SK-N-MC (cell line): ENCODE data around the gene ADAM11.

Experiments
- EZH2 ChIP-seq: fragments of 200-600 bp; sonication (generic); IDR thresholded peaks from one replicate; pipeline ENCODE4 v1.6.1; 2017; ENCODE audit warnings: antibody characterized with exemption
- FOXP2 ChIP-seq: optimal IDR thresholded peaks from 2 replicates; pipeline ENCODE3; 2011; ENCODE audit warnings: mild to moderate bottlenecking, moderate library complexity; ENCODE audit not compliant: insufficient read depth; ENCODE audit errors: extremely low read length, control extremely low read depth
- POLR2AphosphoS5 ChIP-seq: IDR thresholded peaks from 2 replicates; pipeline ENCODE4 v1.6.1; 2012; ENCODE audit warnings: mild to moderate bottlenecking, low read depth, low read length, borderline replicate concordance

DNA sequence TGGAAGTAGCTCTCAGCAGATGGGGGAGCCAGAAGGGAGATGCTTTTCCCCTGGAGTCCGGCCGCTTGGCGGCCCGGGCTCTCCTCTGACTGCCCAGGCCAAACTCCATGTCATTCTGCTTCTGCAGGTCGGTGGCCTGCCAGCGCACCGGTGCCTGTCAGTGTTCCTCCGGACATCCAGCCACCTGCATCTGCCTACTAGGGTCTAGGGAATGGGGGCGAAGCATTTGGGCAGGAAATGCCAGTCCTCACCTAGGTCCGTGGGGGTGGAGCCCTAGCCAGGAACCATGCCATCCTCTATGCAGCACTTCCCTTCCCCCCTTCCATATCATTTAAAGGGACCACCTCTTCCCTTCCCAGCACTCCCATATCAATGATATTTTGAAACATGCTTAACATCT is 37.1 kb downstream of the ADAM11 start:
- TF ChIP-seq FOXP2 (no peak), POLR2AphosphoS5 (0 out of 2 replicates have a peak, but pooled peaks have one; percentile 10), EZH2 (no peak)
